K562 (cell line): ENCODE data around the gene EXOC3. TPM values are rescaled to one million over a fixed set of nuclear protein-coding genes. Genes with fewer than 3 reads are reported as not detected.

Experiments
- ATF1 ChIP-seq, 2 experiments: fragments of 450-650 bp in 1 of 2; IDR thresholded peaks; 2 replicates each; pipeline ENCODE4 v1.6.1; 2016; ENCODE audit warnings: missing compliant biosample characterization in 1 of 2, missing genetic modification characterization in 1 of 2
- ERF ChIP-seq: fragments of 450-650 bp; formaldehyde crosslinking; IDR thresholded peaks from 2 replicates; pipeline ENCODE4 v1.4.0; 2020; ENCODE audit warnings: mild to moderate bottlenecking, mixed read lengths
- FOXP4 ChIP-seq: sonication (generic); formaldehyde crosslinking; IDR thresholded peaks from 2 replicates; pipeline ENCODE4 v1.8.0; 2022; ENCODE audit warnings: mild to moderate bottlenecking, missing genetic modification reagents, borderline replicate concordance
- HEY1 ChIP-seq: fragments of 250-450 bp; sonication (Bioruptor Pico); IDR thresholded peaks from 2 replicates; pipeline ENCODE4 v1.5.0; 2020; ENCODE audit warnings: mild to moderate bottlenecking, moderate library complexity, borderline replicate concordance
- HNRNPLL ChIP-seq: fragments of 200-400 bp; formaldehyde crosslinking; IDR thresholded peaks from 2 replicates; pipeline ENCODE4 v1.6.1; 2017; ENCODE audit warnings: low read length, low read depth, mild to moderate bottlenecking; ENCODE audit not compliant: poor library complexity, severe bottlenecking
- HOMEZ ChIP-seq: fragments of 250-450 bp; sonication (Bioruptor Pico); IDR thresholded peaks from 2 replicates; pipeline ENCODE4 v1.4.0; 2020; ENCODE audit warnings: mild to moderate bottlenecking, moderate library complexity
- NFE2L1 ChIP-seq: fragments of 450-650 bp; IDR thresholded peaks from 2 replicates; pipeline ENCODE4 v1.6.1; 2016; ENCODE audit warnings: missing genetic modification characterization, low read depth, mild to moderate bottlenecking, missing compliant biosample characterization, moderate library complexity, borderline replicate concordance
- NONO ChIP-seq, 2 experiments: fragments of 200-400 bp in 1 of 2; fragments of 450-650 bp in 1 of 2; formaldehyde crosslinking in 1 of 2; IDR thresholded peaks; 2 replicates each; pipeline ENCODE4 v1.6.1; 2017; ENCODE audit warnings: low read depth in 2 of 2, mild to moderate bottlenecking in 2 of 2, moderate library complexity in 2 of 2, low read length in 1 of 2
- SREBF1 ChIP-seq: fragments of 150-350 bp; IDR thresholded peaks from 2 replicates; pipeline ENCODE4 v1.6.1; 2014; ENCODE audit warnings: antibody characterized with exemption, low read depth, low read length, borderline replicate concordance
- STAT5A ChIP-seq: IDR thresholded peaks from 2 replicates; pipeline ENCODE4 v1.6.1; 2012; ENCODE audit warnings: low read length, inconsistent platforms, borderline replicate concordance
- TEAD4 ChIP-seq, 2 experiments: sonication (generic) in 1 of 2; formaldehyde crosslinking in 1 of 2; IDR thresholded peaks; 2 replicates each; pipeline versions ENCODE4 v1.6.1 to v1.8.0; 2012 to 2022; ENCODE audit warnings: borderline replicate concordance in 1 of 2, inconsistent platforms in 1 of 2, low read length in 1 of 2, mild to moderate bottlenecking in 1 of 2, missing genetic modification reagents in 1 of 2
- WHSC1 ChIP-seq: IDR thresholded peaks from one replicate; pipeline ENCODE4 v1.6.1; 2012; ENCODE audit warnings: low read length, control low read depth, inconsistent platforms
- ZNF133 ChIP-seq: fragments of 250-450 bp; sonication (Bioruptor Pico); IDR thresholded peaks from 2 replicates; pipeline ENCODE4 v1.4.0; 2020; ENCODE audit warnings: mild to moderate bottlenecking
- ZNF165 ChIP-seq: fragments of 250-450 bp; sonication (Bioruptor Pico); IDR thresholded peaks from 2 replicates; pipeline ENCODE4 v1.4.0; 2020; ENCODE audit warnings: borderline replicate concordance
- ZNF277 ChIP-seq: fragments of 250-450 bp; sonication (Bioruptor Pico); IDR thresholded peaks from 2 replicates; pipeline ENCODE4 v1.8.0; 2022; ENCODE audit warnings: inconsistent platforms, mild to moderate bottlenecking, moderate library complexity, borderline replicate concordance
- ZNF778 ChIP-seq: fragments of 450-650 bp; formaldehyde crosslinking; IDR thresholded peaks from 2 replicates; pipeline ENCODE4 v1.4.0; 2020; ENCODE audit warnings: mild to moderate bottlenecking, moderate library complexity
- polyA plus RNA-seq, 8 experiments: library from polyadenylated mRNA; depleted of rRNA in 4 of 8; stranded (reverse) in 5 of 8; unstranded in 3 of 8; fragments of >200 nt; fragmentation: Nextera tagmentation in 2 of 8; fragmentation: Illumina TruSeq in 1 of 8; extraction: Ambion mirVana in 2 of 8; extraction: Trizol in 1 of 8; gene quantifications; 2 replicates each; pipeline versions ENCODE4 v1.2.1 to v1.2.3, GENCODE V29; 2011 to 2014; ENCODE audit warnings: inconsistent platforms in 1 of 8, missing spikeins in 1 of 8
- total RNA-seq, 7 experiments: library from RNA; depleted of rRNA in 6 of 7; stranded (reverse); fragments of >200 nt in 6 of 7; fragmentation: Illumina TruSeq in 2 of 7; extraction: Trizol in 2 of 7; gene quantifications; 2 replicates each; pipeline versions ENCODE4 v1.2.1 to v1.2.3, GENCODE V29; 2011 to 2021; ENCODE audit warnings: low replicate concordance in 1 of 7
- TF ChIP-seq, protein P1 (sequence below): fragments of 250-450 bp; sonication (Bioruptor Pico); IDR thresholded peaks from 2 replicates; pipeline ENCODE4 v1.8.0; 2021; ENCODE audit warnings: moderate library complexity, mild to moderate bottlenecking, inconsistent platforms
- TF ChIP-seq, protein P2 (sequence below): fragments of 250-450 bp; sonication (Bioruptor Pico); IDR thresholded peaks from 2 replicates; pipeline ENCODE4 v1.9.0; 2021; ENCODE audit warnings: mild to moderate bottlenecking, inconsistent platforms

Gene EXOC3
- total and polyA plus RNA-seq, 9 of the 15 experiments (the other 6 are each of a cell fraction or from before 2014, with no cell fraction given) = 1.4 to 41.9 (median 22.4) TPM

DNA sequence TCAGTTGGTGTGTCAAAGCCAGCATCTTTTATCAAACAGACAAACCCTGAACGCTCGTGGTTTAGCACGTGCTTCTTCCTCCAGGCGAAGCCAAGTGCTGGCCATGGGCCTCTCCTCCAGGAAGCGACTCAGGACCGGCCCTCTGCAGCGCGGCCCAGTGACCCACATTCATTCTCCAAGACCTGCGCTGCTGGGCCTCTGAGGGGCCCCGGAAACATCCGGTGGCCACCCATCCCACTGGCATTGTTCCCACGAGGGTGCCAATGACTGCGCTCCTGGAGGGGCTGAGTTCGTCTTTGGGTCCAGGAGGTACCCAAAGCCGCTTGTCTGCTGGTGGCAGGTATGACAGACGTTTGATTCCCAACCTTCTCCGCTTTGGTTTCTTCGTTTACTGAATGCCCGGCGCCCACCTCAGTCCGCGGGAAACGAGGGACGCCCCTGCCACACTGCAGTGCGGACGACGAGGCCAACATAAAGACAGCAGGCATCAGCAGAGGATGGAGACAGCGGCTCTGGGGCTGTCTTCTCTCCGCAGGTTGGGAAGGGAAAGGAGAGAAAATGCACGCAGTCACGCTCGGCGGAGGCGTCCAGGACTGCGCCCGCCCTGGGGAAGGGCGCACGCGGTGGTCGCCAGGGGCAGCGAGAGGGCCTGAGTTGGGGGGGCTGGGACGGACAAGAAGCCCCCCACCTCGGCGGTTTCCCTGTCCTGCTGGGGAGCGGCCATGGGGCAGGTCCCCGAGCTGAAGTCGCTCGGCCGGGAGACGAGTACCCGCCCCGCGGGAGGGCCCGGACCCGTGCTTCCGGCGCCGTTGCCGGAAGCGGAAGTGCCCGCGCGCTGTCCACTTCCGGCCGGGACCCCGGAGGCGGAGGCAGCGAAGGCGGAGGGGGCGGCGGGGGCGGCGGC is at the start of gene EXOC3 (continued):
- TF ChIP-seq ZNF778 (no peak), NFE2L1 (tag) (no peak), FOXP4 (CRISPR knock-in tag) (no peak), WHSC1 (no peak), HNRNPLL (peak; percentile 33), ZNF133 (CRISPR knock-in tag) (no peak), ERF (0 out of 2 replicates have a peak, but pooled peaks have one; percentile 31), ZNF165 (CRISPR knock-in tag) (no peak), ATF1 (CRISPR knock-in tag; IDR thresholded peaks at IDR 0.05) (no peak), ATF1 (tag; IDR thresholded peaks at IDR 0.05) (no peak), TEAD4 (IDR thresholded peaks at IDR 0.05; ENCODE audit: low read length) (peak; percentile 26), TEAD4 (CRISPR knock-in tag; IDR thresholded peaks at IDR 0.05; ENCODE audit: borderline replicate concordance) (0 out of 2 replicates have a peak, but pooled peaks have one; percentile 60), NONO (IDR thresholded peaks at IDR 0.05; ENCODE audit: low read depth in 2 of 2, low read length in 1 of 2) (no peak), HEY1 (no peak), STAT5A (no peak), HOMEZ (CRISPR knock-in tag) (no peak), SREBF1 (no peak), ZNF277 (CRISPR knock-in tag) (no peak)
- TF ChIP-seq, protein P1, sequence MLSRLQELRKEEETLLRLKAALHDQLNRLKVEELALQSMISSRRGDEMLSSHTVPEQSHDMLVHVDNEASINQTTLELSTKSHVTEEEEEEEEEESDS = no peak
- TF ChIP-seq, protein P2, sequence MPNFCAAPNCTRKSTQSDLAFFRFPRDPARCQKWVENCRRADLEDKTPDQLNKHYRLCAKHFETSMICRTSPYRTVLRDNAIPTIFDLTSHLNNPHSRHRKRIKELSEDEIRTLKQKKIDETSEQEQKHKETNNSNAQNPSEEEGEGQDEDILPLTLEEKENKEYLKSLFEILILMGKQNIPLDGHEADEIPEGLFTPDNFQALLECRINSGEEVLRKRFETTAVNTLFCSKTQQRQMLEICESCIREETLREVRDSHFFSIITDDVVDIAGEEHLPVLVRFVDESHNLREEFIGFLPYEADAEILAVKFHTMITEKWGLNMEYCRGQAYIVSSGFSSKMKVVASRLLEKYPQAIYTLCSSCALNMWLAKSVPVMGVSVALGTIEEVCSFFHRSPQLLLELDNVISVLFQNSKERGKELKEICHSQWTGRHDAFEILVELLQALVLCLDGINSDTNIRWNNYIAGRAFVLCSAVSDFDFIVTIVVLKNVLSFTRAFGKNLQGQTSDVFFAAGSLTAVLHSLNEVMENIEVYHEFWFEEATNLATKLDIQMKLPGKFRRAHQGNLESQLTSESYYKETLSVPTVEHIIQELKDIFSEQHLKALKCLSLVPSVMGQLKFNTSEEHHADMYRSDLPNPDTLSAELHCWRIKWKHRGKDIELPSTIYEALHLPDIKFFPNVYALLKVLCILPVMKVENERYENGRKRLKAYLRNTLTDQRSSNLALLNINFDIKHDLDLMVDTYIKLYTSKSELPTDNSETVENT (CRISPR knock-in tag) = no peak
